WERI-Rb-1 (cell line): ENCODE data around the gene CALN1.

Source experiments
- DNase-seq: peaks from one replicate; pipeline ENCODE4 v3.0.0-alpha.2; 2020
- H3K27ac ChIP-seq: fragments of 250-450 bp; sonication (Bioruptor Pico); 2 replicates; pipeline ENCODE4 v1.5.1; 2020; ENCODE audit warnings: mild to moderate bottlenecking, moderate library complexity
- H3K27me3 ChIP-seq: fragments of 250-450 bp; sonication (Bioruptor Pico); 2 replicates; pipeline ENCODE4 v1.5.1; 2021; ENCODE audit warnings: mild to moderate bottlenecking, low read depth, moderate library complexity; ENCODE audit not compliant: insufficient read depth, severe bottlenecking
- H3K36me3 ChIP-seq: fragments of 250-450 bp; sonication (Bioruptor Pico); 2 replicates; pipeline ENCODE4 v1.5.1; 2020; ENCODE audit warnings: mild to moderate bottlenecking, moderate library complexity
- H3K4me3 ChIP-seq: 2 replicates; pipeline ENCODE4 v1.5.1; 2011; ENCODE audit warnings: low read depth, mild to moderate bottlenecking, control low read depth, low read length
- H3K9me3 ChIP-seq: fragments of 250-450 bp; sonication (Bioruptor Pico); 2 replicates; pipeline ENCODE4 v1.5.1; 2021; ENCODE audit warnings: mild to moderate bottlenecking, moderate library complexity; ENCODE audit not compliant: severe bottlenecking
- TF ChIP-seq, protein P1 (sequence below): IDR thresholded peaks from 2 replicates; pipeline ENCODE4 v1.5.1; 2011; ENCODE audit warnings: low read depth, mild to moderate bottlenecking, control low read depth, inconsistent platforms, low read length

Gene CALN1

DNA sequence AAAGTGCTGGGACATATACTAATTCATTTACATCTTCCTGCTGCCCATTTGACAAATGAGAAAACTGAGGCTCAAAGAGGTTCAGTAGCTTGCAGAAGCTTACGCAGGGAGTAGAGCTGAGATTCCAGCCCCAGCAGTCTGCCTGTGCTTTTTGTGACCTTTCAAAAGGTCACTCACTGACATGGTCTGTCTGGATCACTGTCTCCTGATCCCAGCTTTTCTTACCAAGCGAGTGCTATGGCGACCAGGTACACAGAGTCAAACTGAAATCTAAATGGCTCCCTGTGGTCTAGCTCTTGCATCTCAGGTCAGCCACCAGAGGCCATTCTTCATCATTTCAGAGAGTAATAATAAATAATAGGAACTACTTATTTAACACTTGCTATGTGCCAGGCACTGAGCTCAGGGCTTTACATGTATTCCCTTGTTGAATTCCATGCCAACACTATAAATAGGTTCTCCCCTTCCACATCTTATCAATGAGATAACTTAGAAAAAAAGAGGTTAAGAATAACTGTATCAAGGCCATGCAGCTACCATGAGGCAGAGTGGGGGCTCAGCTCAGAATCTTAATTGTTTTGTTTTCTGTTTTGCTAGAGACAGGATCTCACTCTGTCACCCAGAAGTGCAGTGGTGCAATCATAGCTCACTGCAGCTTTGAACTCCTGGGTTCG, 381.0 kb downstream of the CALN1 start:
- DNase-seq, result no peak
- TF ChIP-seq, protein P1, sequence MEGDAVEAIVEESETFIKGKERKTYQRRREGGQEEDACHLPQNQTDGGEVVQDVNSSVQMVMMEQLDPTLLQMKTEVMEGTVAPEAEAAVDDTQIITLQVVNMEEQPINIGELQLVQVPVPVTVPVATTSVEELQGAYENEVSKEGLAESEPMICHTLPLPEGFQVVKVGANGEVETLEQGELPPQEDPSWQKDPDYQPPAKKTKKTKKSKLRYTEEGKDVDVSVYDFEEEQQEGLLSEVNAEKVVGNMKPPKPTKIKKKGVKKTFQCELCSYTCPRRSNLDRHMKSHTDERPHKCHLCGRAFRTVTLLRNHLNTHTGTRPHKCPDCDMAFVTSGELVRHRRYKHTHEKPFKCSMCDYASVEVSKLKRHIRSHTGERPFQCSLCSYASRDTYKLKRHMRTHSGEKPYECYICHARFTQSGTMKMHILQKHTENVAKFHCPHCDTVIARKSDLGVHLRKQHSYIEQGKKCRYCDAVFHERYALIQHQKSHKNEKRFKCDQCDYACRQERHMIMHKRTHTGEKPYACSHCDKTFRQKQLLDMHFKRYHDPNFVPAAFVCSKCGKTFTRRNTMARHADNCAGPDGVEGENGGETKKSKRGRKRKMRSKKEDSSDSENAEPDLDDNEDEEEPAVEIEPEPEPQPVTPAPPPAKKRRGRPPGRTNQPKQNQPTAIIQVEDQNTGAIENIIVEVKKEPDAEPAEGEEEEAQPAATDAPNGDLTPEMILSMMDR, result no peak

DNA sequence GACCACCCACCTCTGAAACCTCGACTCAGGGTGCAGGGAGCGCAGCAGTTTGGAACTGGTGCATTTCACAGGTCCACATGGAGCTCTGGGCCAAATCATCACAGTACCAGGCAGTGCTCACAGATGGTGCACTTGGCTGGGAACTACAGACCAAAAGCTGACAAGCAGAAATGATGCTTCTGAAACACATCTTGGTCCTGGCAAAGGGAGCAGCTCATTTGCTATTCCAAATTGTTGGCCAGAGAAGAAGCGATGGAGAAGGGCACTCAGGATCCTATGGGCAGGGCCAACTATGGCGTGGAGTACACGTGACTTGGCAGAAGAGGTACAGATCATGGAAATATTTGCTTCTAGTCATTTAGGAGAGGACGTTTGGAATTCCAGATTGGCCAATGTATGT, 383.9 kb downstream of the CALN1 start:
- Histone ChIP-seq H3K27ac (no peak overlapping the region), H3K36me3 (no peaks in the 10 kb centered on the region), H3K4me3 (no peak overlapping the region), H3K9me3 (no peaks in the 10 kb centered on the region), H3K27me3 (peaks cover 3% of the 10 kb centered on the region)
- no peak for DNase-seq
- TF ChIP-seq, protein P1, result no peak

More for the DNA sequence above, 381.0 kb downstream of the CALN1 start:
- Histone ChIP-seq H3K27ac (no peak overlapping the region), H3K36me3 (no peaks in the 10 kb centered on the region), H3K9me3 (no peaks in the 10 kb centered on the region), H3K4me3 (no peak overlapping the region), H3K27me3 (no peaks in the 10 kb centered on the region)

DNA sequence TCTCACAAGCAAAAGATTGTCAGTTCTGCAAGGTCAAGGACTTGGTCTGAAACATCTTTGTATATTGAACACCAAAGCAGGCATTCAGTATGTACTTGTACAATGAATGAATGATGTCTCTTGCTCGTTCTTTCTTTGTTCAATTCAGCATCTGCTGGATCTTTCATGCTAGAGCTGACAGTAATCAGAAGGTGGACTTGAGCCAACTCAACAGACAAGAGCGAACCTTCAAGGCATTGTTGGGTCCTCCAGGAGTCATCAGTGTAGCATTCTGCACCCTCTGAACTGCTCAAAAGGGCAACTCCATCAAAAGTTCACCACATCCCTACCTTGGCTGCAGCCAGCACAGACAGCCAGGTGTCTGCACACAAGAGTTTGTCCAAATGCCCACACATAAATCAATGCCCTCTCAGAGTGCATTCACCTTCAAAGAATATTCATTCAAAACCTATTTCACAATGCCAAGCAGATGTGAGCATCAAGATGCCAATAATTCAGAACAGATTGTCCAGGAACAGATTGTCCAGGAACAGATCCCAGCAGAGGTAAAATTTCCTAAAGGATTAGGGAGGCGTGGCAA, 386.7 kb downstream of the CALN1 start:
- no peaks in the 10 kb centered on the region for H3K36me3 ChIP-seq
- peaks cover 3% of the 10 kb centered on the region for H3K27me3 ChIP-seq
- no peak overlapping the region for H3K4me3 ChIP-seq
- H3K9me3 ChIP-seq, result no peaks in the 10 kb centered on the region
- TF ChIP-seq, protein P1, result no peak
- no peak for DNase-seq
- no peak overlapping the region for H3K27ac ChIP-seq

DNA sequence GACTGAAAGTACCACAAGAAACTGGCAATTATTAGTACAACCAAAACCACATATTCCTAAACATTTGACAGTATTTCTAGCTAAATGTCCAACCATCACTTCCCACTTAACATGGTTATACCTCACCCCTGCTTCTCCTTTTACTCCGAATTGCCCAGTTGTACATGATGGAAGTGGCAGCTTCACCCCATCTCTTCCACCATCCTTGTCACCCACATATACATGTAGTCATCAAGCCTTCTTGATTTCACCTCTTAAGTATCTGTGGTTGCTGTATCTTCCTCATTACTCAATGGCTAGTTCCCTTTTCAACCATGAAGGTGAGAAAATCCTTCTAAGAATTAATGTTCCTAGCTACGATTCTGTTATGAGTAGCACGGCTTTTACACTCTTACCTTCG, 388.2 kb downstream of the CALN1 start:
- H3K36me3 ChIP-seq, result no peaks in the 10 kb centered on the region
- H3K4me3 ChIP-seq, result no peak overlapping the region
- TF ChIP-seq, protein P1, result no peak
- DNase-seq, result no peak
- H3K9me3 ChIP-seq, result no peaks in the 10 kb centered on the region
- H3K27ac ChIP-seq, result no peak overlapping the region
- H3K27me3 ChIP-seq, result peaks cover 3% of the 10 kb centered on the region

DNA sequence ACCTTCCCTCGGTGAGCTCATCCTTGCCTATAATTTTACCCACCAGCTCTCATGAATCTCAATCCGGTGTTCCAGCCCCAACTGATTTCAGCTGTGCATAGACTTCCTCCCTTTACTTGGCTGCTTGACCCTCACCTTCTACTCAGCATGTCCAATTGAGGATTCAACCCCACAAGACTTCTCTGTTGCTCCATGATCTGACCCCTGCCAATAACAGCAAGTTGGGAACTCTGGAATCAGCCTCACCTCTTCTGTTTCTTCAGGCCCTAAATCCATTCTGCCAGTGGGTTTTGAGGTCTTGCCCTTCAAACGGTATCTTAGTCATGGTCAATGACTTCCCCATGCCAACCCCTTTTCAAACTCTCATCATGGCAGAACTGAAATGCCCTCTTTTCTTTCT, 390.4 kb downstream of the CALN1 start:
- TF ChIP-seq, protein P1, result no peak
- H3K36me3 ChIP-seq, result no peaks in the 10 kb centered on the region
- peaks cover 3% of the 10 kb centered on the region for H3K27me3 ChIP-seq
- H3K9me3 ChIP-seq, result no peaks in the 10 kb centered on the region
- H3K4me3 ChIP-seq, result no peak overlapping the region
- DNase-seq, result no peak
- H3K27ac ChIP-seq, result no peak overlapping the region
